ENCODE measurements around the gene PRKCH.

DNA sequence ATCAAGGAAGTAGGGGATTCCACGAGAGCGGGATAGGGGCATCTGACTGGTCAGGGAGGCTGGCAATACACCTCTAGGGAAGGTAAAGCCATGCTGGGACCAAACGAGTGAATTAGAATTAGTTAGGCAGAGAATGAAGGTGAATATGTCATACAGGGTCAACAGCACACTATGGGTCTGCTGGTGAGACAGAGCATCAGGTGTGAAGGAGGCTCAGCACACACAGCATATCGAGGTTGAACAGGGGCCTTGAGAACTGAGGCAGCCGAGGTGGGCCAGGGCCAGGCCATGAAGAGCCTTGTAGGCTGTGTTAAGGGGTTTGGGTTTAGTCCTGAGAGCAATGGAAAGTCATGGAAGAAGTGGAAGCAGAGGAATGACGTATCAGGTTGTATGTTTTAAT is 137.8 kb downstream of the PRKCH start:
- TF ChIP-seq CTCF (IDR thresholded peaks at IDR 0.05): no peak
- TF ChIP-seq POLR2A (IDR thresholded peaks at IDR 0.05): no peak
